Purkinje cell (primary cell): ENCODE data around the gene C17orf100. TPM values are rescaled to one million over a fixed set of nuclear protein-coding genes. Genes with fewer than 3 reads are reported as not detected.

Experiments
- polyA plus RNA-seq: library from polyadenylated mRNA; unstranded; fragments of >200 nt; fragmentation: Nextera tagmentation; gene quantifications from 2 replicates; pipeline ENCODE4 v1.2.1, GENCODE V29; 2014

The C17orf100 gene
- polyA plus RNA-seq, result 3.1 and 6.5 TPM in 2 replicates

DNA sequence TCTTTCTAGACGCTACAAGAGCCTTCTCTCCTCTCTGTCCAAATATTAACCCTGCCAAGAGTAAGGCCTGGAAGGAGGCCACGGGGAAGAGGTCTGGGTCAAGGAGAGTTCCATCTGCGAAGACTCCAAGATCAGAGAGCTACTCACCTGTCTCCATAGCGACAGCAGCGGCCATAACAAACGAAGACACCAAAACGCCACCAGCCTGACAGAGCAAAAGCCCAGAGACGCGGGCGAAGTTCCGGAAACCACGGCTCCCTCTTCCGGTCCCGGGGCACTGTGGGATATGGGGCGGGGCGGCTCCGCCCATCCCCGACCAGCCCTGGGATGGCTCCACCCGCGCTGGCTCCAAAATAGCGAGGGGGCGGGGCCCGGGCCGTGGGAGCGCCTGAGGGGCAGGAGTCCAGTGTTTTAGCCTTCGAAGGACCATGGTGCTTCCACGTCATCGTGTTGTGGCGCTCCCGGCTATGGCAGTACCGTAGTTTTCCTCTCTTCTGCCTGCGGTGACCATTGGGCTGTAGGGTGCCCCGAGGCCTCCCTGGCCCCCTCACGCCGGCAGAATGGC is at the start of gene C17orf100, which contains the start of gene MED31:
Gene C17orf100 (plus strand): TSS at position 409 of the 565 bp plus-strand sequence. CDS start 152 bp downstream, at position 561.
Gene MED31 (minus strand): TSS at position 252 of the 565 bp plus-strand sequence. CDS start 77 bp downstream, at position 175.

DNA sequence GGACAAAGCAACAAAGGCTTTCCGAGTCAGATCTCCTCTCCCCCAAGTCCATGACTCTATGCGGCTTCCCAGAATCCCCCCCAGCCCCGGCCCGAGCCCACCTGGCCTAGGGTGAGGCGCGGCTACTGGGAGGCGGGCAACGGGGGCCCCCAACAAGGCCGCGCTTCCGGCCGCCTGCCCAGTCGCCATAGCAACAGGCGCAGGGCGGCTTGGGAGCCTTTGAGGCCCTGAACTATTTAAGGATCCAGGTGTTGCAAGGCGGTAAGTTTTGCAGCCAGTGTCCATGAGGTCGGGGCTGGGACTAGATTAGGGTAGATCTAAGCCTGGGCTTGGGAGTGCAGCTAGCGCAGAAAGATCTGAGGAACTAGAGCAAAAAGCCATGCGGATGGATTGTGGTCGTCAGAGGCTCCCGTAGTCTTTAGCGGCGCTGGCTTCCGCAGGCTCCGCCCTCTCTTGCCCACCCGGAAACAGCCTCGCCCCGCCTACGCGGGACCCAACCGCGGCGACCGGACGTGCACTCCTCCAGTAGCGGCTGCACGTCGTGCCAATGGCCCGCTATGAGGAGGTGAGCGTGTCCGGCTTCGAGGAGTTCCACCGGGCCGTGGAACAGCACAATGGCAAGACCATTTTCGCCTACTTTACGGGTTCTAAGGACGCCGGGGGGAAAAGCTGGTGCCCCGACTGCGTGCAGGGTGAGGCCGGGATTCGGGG is 10.9 kb upstream of the C17orf100 start, which contains the start of the genes KIAA0753 and TXNDC17:
Gene KIAA0753 (minus strand): TSS at position 176 of the 711 bp plus-strand sequence. CDS start 5,608 bp downstream, outside the sequence.
Gene TXNDC17 (plus strand): TSS at position 525 of the 711 bp plus-strand sequence. CDS start 23 bp downstream, at position 548.

Other genes starting within 250 kb of the C17orf100 start
- gene AIPL1, start 216.6 kb upstream of the C17orf100 start, polyA plus RNA-seq, result not detected in 2 replicates
- 1.8 and 5.1 TPM in 2 replicates for gene PIMREG, start 207.3 kb upstream of the C17orf100 start, polyA plus RNA-seq
- 2.5 and 6.4 TPM in 2 replicates for gene PITPNM3, start 95.2 kb upstream of the C17orf100 start, polyA plus RNA-seq
- gene KIAA0753, start 11.1 kb upstream of the C17orf100 start, polyA plus RNA-seq, result 6.8 and 11.4 TPM in 2 replicates
- 445 and 510 TPM in 2 replicates for gene TXNDC17, start 10.7 kb upstream of the C17orf100 start, polyA plus RNA-seq
- 103 and 153 TPM in 2 replicates for gene MED31, start 157 bp upstream of the C17orf100 start, polyA plus RNA-seq
- 1.5 and 3.5 TPM in 2 replicates for gene SLC13A5, start 61.6 kb downstream of the C17orf100 start, polyA plus RNA-seq
- not detected in 2 replicates for gene XAF1, start 104.3 kb downstream of the C17orf100 start, polyA plus RNA-seq
- gene FBXO39, start 124.5 kb downstream of the C17orf100 start, polyA plus RNA-seq, result not detected in 2 replicates
- gene TEKT1, start 180.0 kb downstream of the C17orf100 start, polyA plus RNA-seq, result not detected in 2 replicates